Fibroblast of lung (primary cell): Measurements from ENCODE around the gene SCN8A. TPM values are rescaled to one million over a fixed set of nuclear protein-coding genes. Genes with fewer than 3 reads are reported as not detected.

ENCODE experiments used
- DNase-seq, 2 donors: peaks; one replicate each; pipeline versions ENCODE4 v3.0.0 to v3.0.0-alpha.2; 2010; ENCODE audit warnings: low read depth in 2 of 2
- H2AFZ ChIP-seq: 2 replicates; pipeline ENCODE4 v1.5.1; 2012; ENCODE audit warnings: low read length, control low read depth, inconsistent platforms
- H3K27ac ChIP-seq: 2 replicates; pipeline ENCODE4 v1.5.1; 2011; ENCODE audit warnings: low read length, control low read depth; ENCODE audit not compliant: insufficient read depth
- H3K27me3 ChIP-seq: 2 replicates; pipeline ENCODE4 v1.5.1; 2011; ENCODE audit warnings: mild to moderate bottlenecking, low read length; ENCODE audit not compliant: control insufficient read depth, insufficient read depth
- H3K36me3 ChIP-seq: 2 replicates; pipeline ENCODE4 v1.5.1; 2011; ENCODE audit warnings: low read length; ENCODE audit not compliant: control insufficient read depth, insufficient read depth
- H3K4me1 ChIP-seq: 2 replicates; pipeline ENCODE4 v1.5.1; 2011; ENCODE audit warnings: low read length; ENCODE audit not compliant: control insufficient read depth, insufficient read depth; ENCODE audit errors: extremely low read depth
- H3K4me2 ChIP-seq: 2 replicates; pipeline ENCODE4 v1.5.1; 2011; ENCODE audit warnings: low read length, control low read depth; ENCODE audit not compliant: insufficient read depth; ENCODE audit errors: extremely low read depth
- H3K4me3 ChIP-seq, 4 experiments: fragments of 200-600 bp in 1 of 4; sonication (generic) in 1 of 4; replicated peaks in 1 of 4; 2 replicates each; pipeline ENCODE4 v1.5.1; 2011 to 2016; ENCODE audit warnings: low read length in 4 of 4, low read depth in 3 of 4, mild to moderate bottlenecking in 3 of 4, control low read depth in 2 of 4, inconsistent platforms in 1 of 4, mixed read lengths in 1 of 4; ENCODE audit not compliant: insufficient read depth in 1 of 4; ENCODE audit errors: control extremely low read depth in 1 of 4
- H3K79me2 ChIP-seq: 2 replicates; pipeline ENCODE4 v1.5.1; 2012; ENCODE audit warnings: mild to moderate bottlenecking, low read length, inconsistent platforms; ENCODE audit not compliant: control insufficient read depth, insufficient read depth
- H3K9ac ChIP-seq: 2 replicates; pipeline ENCODE4 v1.5.1; 2011; ENCODE audit warnings: mild to moderate bottlenecking, low read length, control low read depth; ENCODE audit not compliant: insufficient read depth
- H3K9me3 ChIP-seq: 2 replicates; pipeline ENCODE4 v1.5.1; 2012; ENCODE audit warnings: low read depth, low read length; ENCODE audit not compliant: control insufficient read depth, insufficient read depth
- H4K20me1 ChIP-seq: 2 replicates; pipeline ENCODE4 v1.5.1; 2011; ENCODE audit warnings: low read length; ENCODE audit not compliant: control insufficient read depth, insufficient read depth; ENCODE audit errors: extremely low read depth
- EZH2 ChIP-seq: IDR thresholded peaks from 2 replicates; pipeline ENCODE4 v1.5.1; 2012; ENCODE audit warnings: low read length, control low read depth, mild to moderate bottlenecking; ENCODE audit errors: missing control alignments
- polyA minus RNA-seq: library from RNA; depleted of rRNA, polyadenylated mRNA; stranded (reverse); fragments of >200 nt; gene quantifications from 2 replicates; pipeline ENCODE4 v1.2.3, GENCODE V29; 2011; ENCODE audit warnings: low replicate concordance
- polyA plus RNA-seq, 2 donors: library from polyadenylated mRNA; depleted of rRNA in 1 of 2; stranded (reverse) in 1 of 2; unstranded in 1 of 2; fragments of >200 nt; gene quantifications; 2 replicates each; pipeline ENCODE4 v1.2.1, GENCODE V29; 2011 to 2012; ENCODE audit warnings: missing spikeins in 1 of 2
- total RNA-seq: library from RNA; depleted of rRNA; stranded (reverse); fragments of >200 nt; gene quantifications from 2 replicates; pipeline ENCODE4 v1.2.1, GENCODE V29; 2014
- TF ChIP-seq, protein P1 (sequence below), 2 donors: IDR thresholded peaks in 1 of 2; conservative IDR thresholded peaks in 1 of 2; 1 replicate in 1 of 2; 2 replicates in 1 of 2; pipeline ENCODE4 v1.5.1; 2011 to 2012; ENCODE audit warnings: low read length in 2 of 2, control low read depth in 1 of 2, inconsistent platforms in 1 of 2, low read depth in 1 of 2, mild to moderate bottlenecking in 1 of 2

The SCN8A gene
- total RNA-seq, result 12.8 and 27.2 TPM in 2 replicates
- polyA plus RNA-seq, result 8.5 and 12.8 TPM in 2 replicates
- 4.5 and 8.6 TPM in 2 replicates for polyA plus RNA-seq (2012)
- 17.2 and 19.7 TPM in 2 replicates for polyA minus RNA-seq

DNA sequence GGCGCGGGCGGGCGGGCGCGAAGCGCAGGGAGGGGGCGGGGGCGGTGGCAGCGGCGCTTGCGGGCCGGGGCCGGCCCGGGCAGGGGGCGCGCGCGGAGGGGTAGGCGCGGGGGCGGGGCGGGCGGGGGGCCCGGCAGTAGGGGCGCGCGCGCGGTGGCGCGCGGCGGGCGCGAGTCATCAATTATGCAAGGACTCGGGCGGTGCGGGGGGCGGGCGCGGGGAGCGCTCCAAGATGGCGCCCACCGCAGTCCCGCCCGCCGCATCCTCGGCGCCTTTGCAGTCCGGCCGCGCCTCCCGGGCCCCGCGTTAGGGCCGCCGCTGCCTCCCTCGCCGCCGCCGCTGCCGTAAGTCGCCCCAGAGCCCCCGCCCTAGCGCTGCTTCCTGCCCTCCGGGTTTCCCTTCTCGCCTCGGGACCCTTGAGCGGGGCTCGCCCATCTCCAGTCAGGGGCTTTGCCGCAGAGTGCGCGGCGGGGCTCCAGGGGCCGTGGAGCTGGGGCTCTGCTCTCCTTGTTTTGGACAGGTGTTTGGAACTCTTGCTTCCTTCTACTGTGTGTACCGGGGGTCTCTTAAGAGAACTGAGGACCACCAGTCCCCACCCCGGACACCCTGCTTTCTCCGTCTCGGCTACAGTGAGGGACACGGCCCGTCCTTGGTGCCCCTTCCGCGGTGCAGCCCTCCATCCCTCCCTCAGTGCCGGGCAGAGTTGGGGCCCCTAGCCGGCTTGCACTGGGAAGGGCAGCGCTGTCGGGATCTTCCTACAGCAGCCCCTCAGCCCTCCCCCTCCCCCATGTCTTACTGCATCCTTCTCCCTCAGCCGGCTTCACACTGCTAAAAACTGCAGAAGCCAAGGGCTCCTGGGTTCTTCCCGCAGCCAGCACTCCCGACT is at the start of gene SCN8A:
Gene SCN8A (plus strand): TSS at position 218 of the 886 bp plus-strand sequence. CDS start 71,585 bp downstream, outside the sequence.
- peak within 1 kb of the TSS; percentile 83 for H2AFZ ChIP-seq
- H3K27me3 ChIP-seq, result no peaks in the 10 kb centered on the region
- H3K36me3 ChIP-seq, result no peaks in the 10 kb centered on the region
- peak within 1 kb of the TSS; percentile 59 for H3K9ac ChIP-seq
- H3K27ac ChIP-seq, result peak within 1 kb of the TSS; percentile 85
- TF ChIP-seq, protein P1, sequence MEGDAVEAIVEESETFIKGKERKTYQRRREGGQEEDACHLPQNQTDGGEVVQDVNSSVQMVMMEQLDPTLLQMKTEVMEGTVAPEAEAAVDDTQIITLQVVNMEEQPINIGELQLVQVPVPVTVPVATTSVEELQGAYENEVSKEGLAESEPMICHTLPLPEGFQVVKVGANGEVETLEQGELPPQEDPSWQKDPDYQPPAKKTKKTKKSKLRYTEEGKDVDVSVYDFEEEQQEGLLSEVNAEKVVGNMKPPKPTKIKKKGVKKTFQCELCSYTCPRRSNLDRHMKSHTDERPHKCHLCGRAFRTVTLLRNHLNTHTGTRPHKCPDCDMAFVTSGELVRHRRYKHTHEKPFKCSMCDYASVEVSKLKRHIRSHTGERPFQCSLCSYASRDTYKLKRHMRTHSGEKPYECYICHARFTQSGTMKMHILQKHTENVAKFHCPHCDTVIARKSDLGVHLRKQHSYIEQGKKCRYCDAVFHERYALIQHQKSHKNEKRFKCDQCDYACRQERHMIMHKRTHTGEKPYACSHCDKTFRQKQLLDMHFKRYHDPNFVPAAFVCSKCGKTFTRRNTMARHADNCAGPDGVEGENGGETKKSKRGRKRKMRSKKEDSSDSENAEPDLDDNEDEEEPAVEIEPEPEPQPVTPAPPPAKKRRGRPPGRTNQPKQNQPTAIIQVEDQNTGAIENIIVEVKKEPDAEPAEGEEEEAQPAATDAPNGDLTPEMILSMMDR (conservative IDR thresholded peaks at IDR 0.05 in 1 of 2, IDR thresholded peaks at IDR 0.05 in 1 of 2; ENCODE audit: low read depth in 1 of 2, low read length in 2 of 2), result no peak
- TF ChIP-seq EZH2, result no peak
- no peaks in the 10 kb centered on the region for H3K9me3 ChIP-seq
- H4K20me1 ChIP-seq, result peaks cover 4% of the 10 kb centered on the region
- DNase-seq, result peak; percentile 32 to 65
- peak within 1 kb of the TSS; percentile 66 to 85 (median 72) for H3K4me3 ChIP-seq
- peaks cover 3% of the 10 kb centered on the region for H3K4me1 ChIP-seq
- peaks cover 37% of the 10 kb centered on the region for H3K79me2 ChIP-seq
- H3K4me2 ChIP-seq, result peak within 1 kb of the TSS; percentile 80

DNA sequence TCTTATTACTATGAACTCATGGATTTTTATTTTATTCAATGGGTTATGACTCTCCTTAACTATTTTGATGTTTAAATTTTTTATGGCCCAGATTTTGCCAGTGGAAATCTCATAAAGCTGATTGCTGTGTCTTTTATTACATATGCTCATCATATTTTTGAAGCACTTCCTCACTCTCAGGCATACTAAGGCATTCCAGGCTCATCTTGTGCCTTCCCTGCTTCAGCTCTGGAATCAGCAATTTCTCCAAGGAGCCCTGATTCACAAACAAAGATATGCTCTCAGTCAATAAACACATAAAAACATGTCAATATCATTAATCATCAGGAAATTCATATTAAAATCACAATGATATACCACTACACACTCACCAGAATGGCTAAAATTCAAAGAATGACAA is 44.9 kb upstream of the SCN8A start:
- Histone ChIP-seq H3K9me3 (no peaks in the 10 kb centered on the region), H3K4me3 (no peak overlapping the region), H3K4me2 (no peak overlapping the region), H3K9ac (no peak overlapping the region), H4K20me1 (no peaks in the 10 kb centered on the region), H3K27me3 (no peaks in the 10 kb centered on the region), H3K36me3 (no peaks in the 10 kb centered on the region), H3K27ac (no peak overlapping the region), H2AFZ (no peak overlapping the region), H3K4me1 (no peaks in the 10 kb centered on the region), H3K79me2 (no peaks in the 10 kb centered on the region)
- no peak for DNase-seq
- TF ChIP-seq EZH2, result no peak
- TF ChIP-seq, protein P1 (conservative IDR thresholded peaks at IDR 0.05 in 1 of 2, IDR thresholded peaks at IDR 0.05 in 1 of 2; ENCODE audit: low read depth in 1 of 2, low read length in 2 of 2), result no peak

DNA sequence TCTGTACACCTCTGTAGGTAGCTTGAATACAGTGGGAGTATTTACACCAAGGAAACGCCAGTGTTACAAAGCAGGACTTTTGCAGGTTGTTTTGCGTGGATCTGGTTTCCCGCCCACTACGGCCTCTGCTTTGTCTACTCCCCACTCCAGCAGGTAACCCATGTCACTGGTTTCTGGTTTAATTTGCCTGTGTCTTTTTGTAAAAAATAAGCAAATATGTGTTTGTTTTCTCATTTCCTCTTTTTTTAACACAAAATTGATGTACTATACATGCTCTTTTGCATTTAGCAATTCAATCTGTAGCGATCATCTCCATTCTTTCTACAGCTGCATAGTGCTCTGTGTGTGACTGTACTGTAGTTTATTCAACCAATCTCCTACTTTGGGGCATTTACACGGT is 43.4 kb upstream of the SCN8A start:
- no peaks in the 10 kb centered on the region for H3K4me1 ChIP-seq
- TF ChIP-seq EZH2, result no peak
- TF ChIP-seq, protein P1 (conservative IDR thresholded peaks at IDR 0.05 in 1 of 2, IDR thresholded peaks at IDR 0.05 in 1 of 2; ENCODE audit: low read depth in 1 of 2, low read length in 2 of 2), result no peak
- no peaks in the 10 kb centered on the region for H4K20me1 ChIP-seq
- no peak overlapping the region for H3K4me3 ChIP-seq
- no peak overlapping the region for H3K27ac ChIP-seq
- no peaks in the 10 kb centered on the region for H3K27me3 ChIP-seq
- H3K9me3 ChIP-seq, result no peaks in the 10 kb centered on the region
- no peaks in the 10 kb centered on the region for H3K79me2 ChIP-seq
- no peak for DNase-seq
- no peak overlapping the region for H2AFZ ChIP-seq
- no peak overlapping the region for H3K4me2 ChIP-seq
- no peaks in the 10 kb centered on the region for H3K36me3 ChIP-seq
- H3K9ac ChIP-seq, result no peak overlapping the region
